H1 (cell line): ENCODE measurements around the gene CCDC88C. TPM values are rescaled to one million over a fixed set of nuclear protein-coding genes. Genes with fewer than 3 reads are reported as not detected.

ENCODE experiments used
- CTCF ChIA-PET: fragments of 300-600 bp; sonication (Branson Sonifier 250); formaldehyde crosslinking; loops from one replicate; lab custom pipeline; 2021; ENCODE audit not compliant: partially characterized antibody; lab: Charles Lee
- POLR2A ChIA-PET: fragments of 300-600 bp; sonication (Branson Sonifier 250); formaldehyde crosslinking; loops from one replicate; lab custom pipeline; 2021; ENCODE audit warnings: inconsistent platforms; ENCODE audit not compliant: partially characterized antibody; lab: Charles Lee
- DNase-seq, 2 experiments: peaks; one replicate each; pipeline versions ENCODE4 v3.0.0 to v3.0.0-alpha.2; 2010 to 2022; ENCODE audit warnings: low spot score in 2 of 2, low read depth in 1 of 2, mixed read lengths in 1 of 2
- FAIRE-seq: peaks from 2 replicates; lab custom pipeline; 2011; peaks lifted over from hg19 to GRCh38; lab: Jason Lieb, UNC
- H2AFZ ChIP-seq: 2 replicates; pipeline ENCODE4 v1.8.1; 2012; ENCODE audit warnings: low read length, inconsistent platforms
- H2AK5ac ChIP-seq: 2 replicates; pipeline ENCODE4 v1.6.1; 2013; ENCODE audit warnings: low read depth, low read length
- H2BK120ac ChIP-seq: replicated peaks from 2 replicates; pipeline ENCODE3; 2013; ENCODE audit warnings: low read depth, low read length, inconsistent platforms
- H2BK12ac ChIP-seq: 2 replicates; pipeline ENCODE4 v1.6.1; 2013; ENCODE audit warnings: low read depth, low read length
- H2BK15ac ChIP-seq: 2 replicates; pipeline ENCODE4 v1.6.1; 2013; ENCODE audit warnings: low read length
- H2BK20ac ChIP-seq: 2 replicates; pipeline ENCODE4 v1.6.1; 2013; ENCODE audit warnings: low read length
- H2BK5ac ChIP-seq: 2 replicates; pipeline ENCODE4 v1.6.1; 2013; ENCODE audit warnings: low read depth, low read length
- H3K14ac ChIP-seq: 2 replicates; pipeline ENCODE4 v1.6.1; 2013; ENCODE audit warnings: inconsistent platforms; ENCODE audit not compliant: insufficient read length
- H3K18ac ChIP-seq: 2 replicates; pipeline ENCODE4 v1.6.1; 2013; ENCODE audit warnings: low read length; ENCODE audit errors: extremely low read depth
- H3K23ac ChIP-seq: 2 replicates; pipeline ENCODE4 v1.6.1; 2013; ENCODE audit warnings: inconsistent platforms; ENCODE audit not compliant: insufficient read length
- H3K23me2 ChIP-seq: 2 replicates; pipeline ENCODE4 v1.6.1; 2013; ENCODE audit warnings: low read depth, low read length
- H3K27ac ChIP-seq: 2 replicates; pipeline ENCODE4 v1.6.1; 2011; ENCODE audit warnings: low read depth, low read length, inconsistent platforms
- H3K27me3 ChIP-seq, 4 experiments: replicated peaks in 1 of 4; 1 replicate in 1 of 4; 2 replicates in 3 of 4; pipeline versions ENCODE4 v1.6.1 to v1.8.1; 2011 to 2013; ENCODE audit warnings: low read length in 3 of 4, mild to moderate bottlenecking in 3 of 4, inconsistent platforms in 2 of 4, mixed read lengths in 2 of 4, moderate library complexity in 1 of 4; ENCODE audit not compliant: control insufficient read depth in 3 of 4, insufficient read depth in 3 of 4; ENCODE audit errors: extremely low read depth in 1 of 4
- H3K36me3 ChIP-seq, 4 experiments: 2 replicates each; pipeline versions ENCODE4 v1.6.1 to v1.8.1; 2011 to 2013; ENCODE audit warnings: mild to moderate bottlenecking in 4 of 4, low read length in 3 of 4, moderate library complexity in 2 of 4, control low read depth in 1 of 4, inconsistent platforms in 1 of 4; ENCODE audit not compliant: insufficient read depth in 4 of 4, control insufficient read depth in 2 of 4
- H3K4ac ChIP-seq: replicated peaks from 2 replicates; pipeline ENCODE3; 2013; ENCODE audit warnings: low read length, low read depth, mixed read lengths, inconsistent platforms; ENCODE audit not compliant: insufficient read length
- H3K4me1 ChIP-seq, 4 experiments: replicated peaks in 1 of 4; 1 replicate in 1 of 4; 2 replicates in 3 of 4; pipeline versions ENCODE4 v1.6.1 to v1.8.1; 2011 to 2013; ENCODE audit warnings: low read length in 3 of 4, inconsistent platforms in 2 of 4, mixed read lengths in 1 of 4; ENCODE audit not compliant: insufficient read depth in 4 of 4, control insufficient read depth in 3 of 4
- H3K4me2 ChIP-seq, 2 experiments: 2 replicates each; pipeline versions ENCODE4 v1.6.1 to v1.8.1; 2011 to 2013; ENCODE audit warnings: low read depth in 2 of 2, low read length in 2 of 2, control low read depth in 1 of 2, inconsistent platforms in 1 of 2, mild to moderate bottlenecking in 1 of 2; ENCODE audit not compliant: insufficient read depth in 1 of 2
- H3K4me3 ChIP-seq, 4 experiments: fragments of 200-600, 300-600 bp in 1 of 4; sonication (generic), shearing (Covaris generic), sonication (Bioruptor Twin) in 1 of 4; 2 replicates each; pipeline versions ENCODE4 v1.5.1 to v1.8.1; 2011 to 2016; ENCODE audit warnings: low read length in 4 of 4, low read depth in 3 of 4, control low read depth in 2 of 4, inconsistent platforms in 2 of 4, mild to moderate bottlenecking in 2 of 4, mixed read lengths in 1 of 4, moderate library complexity in 1 of 4; ENCODE audit not compliant: insufficient read depth in 2 of 4; ENCODE audit errors: extremely low read depth in 1 of 4
- H3K56ac ChIP-seq: replicated peaks from 2 replicates; pipeline ENCODE3; 2013; ENCODE audit warnings: low read depth, mild to moderate bottlenecking, mixed read lengths, low read length, inconsistent platforms; ENCODE audit not compliant: insufficient read length
- H3K79me1 ChIP-seq: 2 replicates; pipeline ENCODE4 v1.6.1; 2013; ENCODE audit warnings: low read depth, low read length, control low read depth
- H3K79me2 ChIP-seq, 2 experiments: 2 replicates each; pipeline versions ENCODE4 v1.6.1 to v1.8.1; 2012 to 2013; ENCODE audit warnings: low read length in 2 of 2, mild to moderate bottlenecking in 2 of 2, inconsistent platforms in 1 of 2; ENCODE audit not compliant: insufficient read depth in 2 of 2, control insufficient read depth in 1 of 2
- H3K9ac ChIP-seq, 4 experiments: replicated peaks in 1 of 4; 1 replicate in 1 of 4; 2 replicates in 3 of 4; pipeline versions ENCODE4 v1.6.1 to v1.8.1; 2011 to 2013; ENCODE audit warnings: low read depth in 3 of 4, low read length in 3 of 4, control low read depth in 2 of 4, mild to moderate bottlenecking in 2 of 4, moderate library complexity in 2 of 4, inconsistent platforms in 1 of 4; ENCODE audit errors: extremely low read depth in 1 of 4
- H3K9me3 ChIP-seq, 2 experiments: 2 replicates each; pipeline versions ENCODE4 v1.6.1 to v1.8.1; 2012 to 2013; ENCODE audit warnings: mild to moderate bottlenecking in 2 of 2, moderate library complexity in 2 of 2, control low read depth in 1 of 2, inconsistent platforms in 1 of 2, low read depth in 1 of 2, low read length in 1 of 2, mixed read lengths in 1 of 2; ENCODE audit not compliant: insufficient read depth in 2 of 2
- H4K20me1 ChIP-seq, 2 experiments: replicated peaks in 1 of 2; 2 replicates each; pipeline versions ENCODE3 to v1.8.1; 2011 to 2013; ENCODE audit warnings: inconsistent platforms in 2 of 2, low read length in 2 of 2, mild to moderate bottlenecking in 1 of 2; ENCODE audit not compliant: insufficient read depth in 2 of 2, control insufficient read depth in 1 of 2
- H4K5ac ChIP-seq: 2 replicates; pipeline ENCODE4 v1.6.1; 2013; ENCODE audit warnings: low read length, low read depth, mixed read lengths, inconsistent platforms; ENCODE audit not compliant: insufficient read length
- H4K8ac ChIP-seq: 2 replicates; pipeline ENCODE4 v1.8.0; 2013; ENCODE audit warnings: mild to moderate bottlenecking, moderate library complexity, low read length, inconsistent platforms; ENCODE audit not compliant: insufficient read depth; ENCODE audit errors: extremely low read depth
- H4K91ac ChIP-seq: replicated peaks from 2 replicates; pipeline ENCODE3; 2013; ENCODE audit warnings: low read length, mixed read lengths, inconsistent platforms; ENCODE audit not compliant: insufficient read length
- RXRA ChIP-seq: IDR thresholded peaks from 2 replicates; pipeline ENCODE4 v1.6.1; 2011; ENCODE audit warnings: low read depth, mild to moderate bottlenecking, low read length, moderate library complexity; ENCODE audit not compliant: insufficient read depth
- WGBS, 2 experiments: shearing (Covaris generic) in 1 of 2; methylation state at CpG; one replicate each; pipeline versions ENCODE4 v1.1.6 to v1.1.7; 2013 to 2015; ENCODE audit warnings: low lambda C conversion rate in 2 of 2, mixed read lengths in 2 of 2, inconsistent platforms in 1 of 2, low coverage in 1 of 2, missing lambda C conversion rate in 1 of 2; ENCODE audit not compliant: insufficient replicate concordance in 2 of 2, insufficient coverage in 1 of 2, insufficient read length in 1 of 2; ENCODE audit errors: extremely low coverage in 1 of 2, missing lambda C conversion rate in 1 of 2; 5-methylcytosine and 5-hydroxymethylcytosine counted together
- polyA plus RNA-seq, 7 experiments: library from polyadenylated mRNA; depleted of rRNA in 3 of 7; stranded (reverse) in 5 of 7; unstranded in 2 of 7; fragments of >200 nt in 5 of 7; fragments of 200-250 nt in 2 of 7; gene quantifications; 1 replicate in 5 of 7; 2 replicates in 1 of 7; 4 replicates in 1 of 7; pipeline versions ENCODE4 v1.2.1 to v1.2.3, GENCODE V29; 2011 to 2013; ENCODE audit warnings: missing spikeins in 2 of 7, mixed read lengths in 2 of 7
- total RNA-seq: library from RNA; stranded (reverse); fragmentation: NEBNext Ultra II Directional; extraction: Animal tissue kit (Norgen Biotek cat#: 25700); gene quantifications from 2 replicates; pipeline ENCODE4 v1.2.1, GENCODE V29; 2021

Gene CCDC88C
- total and polyA plus RNA-seq, 2 of the 8 experiments (the other 6 are each of a cell fraction or from before 2014, with no cell fraction given), result 10.3 to 57.7 TPM

- H3K79me1 ChIP-seq, result no peaks in the 10 kb centered on the region
- H3K23ac ChIP-seq, result no peak overlapping the region
- no peaks in the 10 kb centered on the region for H3K4me1 ChIP-seq
- POLR2A ChIA-PET, result no interaction called here
- H4K8ac ChIP-seq, result no peak overlapping the region
- 94% methylated on average over 3 of the region's 3 CpGs; no CpG with 5 or more reads in 1 of the 2 experiments for WGBS, 2 experiments
- CTCF ChIA-PET, result interaction anchor here (1.0 to 3.3 kb wide), 4 partner anchors 11 to 110 kb away, joined by 3 to 14 read pairs (median 5); no protein-coding TSS in a partner anchor
- no peak overlapping the region for H2AFZ ChIP-seq
- H3K23me2 ChIP-seq, result no peaks in the 10 kb centered on the region
- no peak overlapping the region for H3K4me2 ChIP-seq
- H2BK20ac ChIP-seq, result no peak overlapping the region
- H2BK15ac ChIP-seq, result no peak overlapping the region
- no peak for DNase-seq
- no peak overlapping the region for H2BK5ac ChIP-seq
- H2AK5ac ChIP-seq, result no peak overlapping the region
- no peak overlapping the region for H3K18ac ChIP-seq
- no peak overlapping the region for H3K9ac ChIP-seq
- peaks cover 0 to 10% of the 10 kb centered on the region in 2 experiments for H4K20me1 ChIP-seq
- H3K14ac ChIP-seq, result no peak overlapping the region
- no peak overlapping the region for H2BK120ac ChIP-seq
- no peaks in the 10 kb centered on the region for H3K9me3 ChIP-seq
- no peaks in the 10 kb centered on the region for H3K79me2 ChIP-seq
- H3K36me3 ChIP-seq, result peaks cover 9 to 28% (median 10%) of the 10 kb centered on the region in 4 experiments; a peak in 5 of 8 replicates
- no peak overlapping the region for H3K4me3 ChIP-seq
- no peak for FAIRE-seq
- no peak overlapping the region for H3K56ac ChIP-seq
- H3K4ac ChIP-seq, result no peak overlapping the region
- no peak overlapping the region for H4K5ac ChIP-seq
- no peaks in the 10 kb centered on the region for H3K27me3 ChIP-seq
- H2BK12ac ChIP-seq, result no peak overlapping the region
- no peak overlapping the region for H4K91ac ChIP-seq
- no peak overlapping the region for H3K27ac ChIP-seq
- TF ChIP-seq RXRA, result no peak
These were observed 84.0 kb downstream of the CCDC88C start for GRCh38 chr14:91333650-91334039.
